ENCODE measurements around the gene LMO7. TPM values are rescaled to one million over a fixed set of nuclear protein-coding genes. Genes with fewer than 3 reads are reported as not detected.

The LMO7 gene
- total and polyA plus RNA-seq, 8 donors, result 123 to 669 (median 202) TPM

DNA sequence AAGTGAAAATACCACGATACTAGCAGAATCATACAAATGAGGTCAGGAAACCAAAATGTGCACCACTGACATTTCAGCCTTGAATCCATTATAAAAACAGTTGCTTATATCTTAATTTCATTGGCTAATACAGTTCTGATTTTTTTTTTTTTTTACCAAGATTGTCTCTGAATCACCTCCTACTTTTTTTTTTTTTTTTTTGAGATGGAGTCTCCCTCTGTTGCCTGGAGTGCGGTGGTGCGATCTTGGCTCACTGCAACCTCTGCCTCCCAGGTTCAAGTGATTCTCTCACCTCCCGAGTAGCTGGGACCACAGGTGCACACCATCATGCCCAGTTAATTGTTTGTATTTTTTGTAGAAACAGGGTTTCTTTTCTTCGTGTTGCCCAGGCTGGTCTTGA lies 270.2 kb downstream of the LMO7 start:
- intact Hi-C loops (cut with DNase I), result no loop called here
- no peak overlapping the region for H3K4me3 ChIP-seq
- no peaks in the 10 kb centered on the region for H3K9me3 ChIP-seq
- H3K27ac ChIP-seq, result no peak overlapping the region
- no peaks in the 10 kb centered on the region for H3K36me3 ChIP-seq
- TF ChIP-seq, protein P1, sequence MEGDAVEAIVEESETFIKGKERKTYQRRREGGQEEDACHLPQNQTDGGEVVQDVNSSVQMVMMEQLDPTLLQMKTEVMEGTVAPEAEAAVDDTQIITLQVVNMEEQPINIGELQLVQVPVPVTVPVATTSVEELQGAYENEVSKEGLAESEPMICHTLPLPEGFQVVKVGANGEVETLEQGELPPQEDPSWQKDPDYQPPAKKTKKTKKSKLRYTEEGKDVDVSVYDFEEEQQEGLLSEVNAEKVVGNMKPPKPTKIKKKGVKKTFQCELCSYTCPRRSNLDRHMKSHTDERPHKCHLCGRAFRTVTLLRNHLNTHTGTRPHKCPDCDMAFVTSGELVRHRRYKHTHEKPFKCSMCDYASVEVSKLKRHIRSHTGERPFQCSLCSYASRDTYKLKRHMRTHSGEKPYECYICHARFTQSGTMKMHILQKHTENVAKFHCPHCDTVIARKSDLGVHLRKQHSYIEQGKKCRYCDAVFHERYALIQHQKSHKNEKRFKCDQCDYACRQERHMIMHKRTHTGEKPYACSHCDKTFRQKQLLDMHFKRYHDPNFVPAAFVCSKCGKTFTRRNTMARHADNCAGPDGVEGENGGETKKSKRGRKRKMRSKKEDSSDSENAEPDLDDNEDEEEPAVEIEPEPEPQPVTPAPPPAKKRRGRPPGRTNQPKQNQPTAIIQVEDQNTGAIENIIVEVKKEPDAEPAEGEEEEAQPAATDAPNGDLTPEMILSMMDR (IDR thresholded peaks at IDR 0.05), result no peak
- H3K27me3 ChIP-seq, result no peaks in the 10 kb centered on the region
- no peak for DNase-seq
- ATAC-seq, result no peak
- no peaks in the 10 kb centered on the region for H3K4me1 ChIP-seq

DNA sequence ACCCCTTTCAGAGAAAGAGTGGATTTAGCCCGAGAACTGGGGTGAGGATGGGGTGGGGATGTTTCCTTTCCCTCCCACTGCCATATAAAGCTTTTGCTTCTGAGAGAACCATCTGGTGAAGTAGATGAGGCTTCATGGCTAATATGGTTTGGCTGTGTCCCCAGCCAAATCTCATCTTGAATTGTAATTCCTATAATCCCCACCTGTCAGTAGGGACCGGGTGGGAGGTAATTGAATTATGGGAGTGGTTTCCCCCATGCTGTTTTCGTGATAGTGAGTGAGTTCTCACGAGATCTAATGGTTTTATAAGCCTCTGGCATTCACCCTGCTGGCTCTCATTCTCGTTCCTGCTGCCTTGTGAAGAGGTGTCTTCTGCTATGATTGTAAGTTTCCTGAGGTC lies 270.9 kb downstream of the LMO7 start:
- Histone ChIP-seq H3K4me3 (no peak overlapping the region), H3K4me1 (no peaks in the 10 kb centered on the region), H3K9me3 (no peaks in the 10 kb centered on the region), H3K27ac (no peak overlapping the region), H3K36me3 (no peaks in the 10 kb centered on the region), H3K27me3 (no peaks in the 10 kb centered on the region)
- intact Hi-C loops (cut with DNase I), result no loop called here
- ATAC-seq, result no peak
- DNase-seq, result no peak
- TF ChIP-seq, protein P1 (IDR thresholded peaks at IDR 0.05), result no peak

DNA sequence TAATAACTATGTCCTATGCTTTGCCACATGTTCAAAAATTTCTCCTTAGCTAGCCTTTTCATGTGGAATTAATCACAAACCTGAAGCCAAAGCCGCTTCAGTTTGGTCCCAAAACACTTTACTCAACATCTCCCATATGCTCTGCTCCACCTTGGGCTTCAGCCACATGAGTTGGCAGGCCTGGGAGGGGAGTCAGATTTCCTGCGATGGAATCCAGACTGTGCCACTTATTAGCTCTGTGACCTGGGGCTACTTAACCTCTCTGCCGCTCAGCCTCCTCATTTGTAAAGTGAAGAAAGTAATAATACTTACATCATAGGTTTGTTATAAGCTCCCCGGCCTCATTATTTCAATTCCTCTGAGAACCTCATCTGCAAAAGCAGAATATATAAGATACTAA lies 272.0 kb downstream of the LMO7 start:
- DNase-seq, result peak in 1 of 4 donors; percentile 19
- H3K4me1 ChIP-seq, result no peaks in the 10 kb centered on the region

More for the DNA sequence above, 272.0 kb downstream of the LMO7 start:
- Histone ChIP-seq H3K36me3 (no peaks in the 10 kb centered on the region), H3K4me3 (no peak overlapping the region), H3K27ac (no peak overlapping the region), H3K27me3 (no peaks in the 10 kb centered on the region), H3K9me3 (no peaks in the 10 kb centered on the region)
- ATAC-seq, result peak; percentile 74
- TF ChIP-seq, protein P1 (IDR thresholded peaks at IDR 0.05), result no peak
- intact Hi-C loops (cut with DNase I), result no loop called here

Other genes starting within 250 kb of the LMO7 start
- gene TBC1D4, start 154.2 kb upstream of the LMO7 start, total RNA-seq, result 10 to 100 TPM; 16.6 to 17.3 TPM
- 10 to 100 TPM; 22.4 to 31.7 (median 27.8) TPM for gene TBC1D4, start 154.2 kb upstream of the LMO7 start, polyA plus RNA-seq (ENCODE audit: insufficient read length in 6 of 6)
- gene COMMD6, start 98.5 kb upstream of the LMO7 start, total RNA-seq, result 100 to 1,000 TPM; 118 to 153 TPM
- gene COMMD6, start 98.5 kb upstream of the LMO7 start, polyA plus RNA-seq (ENCODE audit: insufficient read length in 6 of 6), result 100 to 1,000 TPM; 242 to 287 (median 270) TPM
- 10 to 100 TPM; 22.8 to 27.1 TPM for gene UCHL3, start 86.5 kb upstream of the LMO7 start, total RNA-seq
- 10 to 100 TPM; 20.5 to 23.2 (median 22.1) TPM for gene UCHL3, start 86.5 kb upstream of the LMO7 start, polyA plus RNA-seq (ENCODE audit: insufficient read length in 6 of 6)